Kidney glomerular epithelial cell (primary cell): Measurements from ENCODE around the gene LDB3.

ENCODE experiments used
- DNase-seq: peaks from one replicate; lab custom pipeline; 2025; lab: John Stamatoyannopoulos, UW

LDB3 gene

GRCh38 chr10:86768412-86769062 is 100.2 kb downstream of the LDB3 start:
- no peak for DNase-seq

- no peak for DNase-seq
These were observed 101.7 kb downstream of the LDB3 start for GRCh38 chr10:86769991-86770390.

- DNase-seq = no peak
These were observed 102.2 kb downstream of the LDB3 start for GRCh38 chr10:86770412-86770960.

GRCh38 chr10:86773498-86773897 is 105.2 kb downstream of the LDB3 start:
- DNase-seq = no peak

- DNase-seq = peak; percentile 22
These were observed 107.0 kb downstream of the LDB3 start for GRCh38 chr10:86775056-86775869.

- DNase-seq = no peak
These were observed 107.5 kb downstream of the LDB3 start for GRCh38 chr10:86775870-86776180.

- no peak for DNase-seq
These were observed 111.1 kb downstream of the LDB3 start for GRCh38 chr10:86779220-86780017.

- DNase-seq = no peak
These were observed 114.5 kb downstream of the LDB3 start for GRCh38 chr10:86782701-86783418.

- no peak for DNase-seq
These were observed 116.7 kb downstream of the LDB3 start for GRCh38 chr10:86785037-86785436.
